Measurements from ENCODE around the gene RRBP1. TPM values are rescaled to one million over a fixed set of nuclear protein-coding genes. Genes with fewer than 3 reads are reported as not detected.

Gene RRBP1
- total RNA-seq, 1 donor: 122 TPM

GRCh38 chr20:17715075-17715474 is 33.0 kb upstream of the RRBP1 start:
- Histone ChIP-seq H3K4me3 (ENCODE audit: insufficient read depth, low read length) (no peak overlapping the region), H3K4me1 (ENCODE audit: insufficient read depth, low read length) (peaks cover 8% of the 10 kb centered on the region), H3K79me2 (ENCODE audit: insufficient read depth, low read length) (no peaks in the 10 kb centered on the region), H3K4me2 (ENCODE audit: insufficient read depth, low read length) (no peak overlapping the region), H3K27me3 (ENCODE audit: insufficient read depth, low read length) (peaks cover 2% of the 10 kb centered on the region), H3K9me3 (ENCODE audit: low read depth, low read length) (no peaks in the 10 kb centered on the region), H3K27ac (ENCODE audit: low read depth, low read length) (no peak overlapping the region), H4K20me1 (ENCODE audit: insufficient read depth, low read length) (no peaks in the 10 kb centered on the region), H2AFZ (ENCODE audit: low read length) (no peak overlapping the region), H3K36me3 (ENCODE audit: insufficient read depth, low read length) (no peaks in the 10 kb centered on the region)
- no peak for DNase-seq (ENCODE audit: insufficient read length, low spot score, missing footprints)
- TF ChIP-seq CTCF (IDR thresholded peaks at IDR 0.05; ENCODE audit: extremely low read depth, low read depth, low read length): no peak

- DNase-seq (ENCODE audit: insufficient read length, low spot score, missing footprints): no peak
- Histone ChIP-seq H3K79me2 (ENCODE audit: insufficient read depth, low read length) (no peaks in the 10 kb centered on the region), H3K4me2 (ENCODE audit: insufficient read depth, low read length) (no peak overlapping the region), H3K4me1 (ENCODE audit: insufficient read depth, low read length) (peaks cover 8% of the 10 kb centered on the region), H2AFZ (ENCODE audit: low read length) (no peak overlapping the region), H4K20me1 (ENCODE audit: insufficient read depth, low read length) (no peaks in the 10 kb centered on the region), H3K27me3 (ENCODE audit: insufficient read depth, low read length) (no peaks in the 10 kb centered on the region), H3K4me3 (ENCODE audit: insufficient read depth, low read length) (no peak overlapping the region), H3K9me3 (ENCODE audit: low read depth, low read length) (no peaks in the 10 kb centered on the region), H3K27ac (ENCODE audit: low read depth, low read length) (no peak overlapping the region), H3K36me3 (ENCODE audit: insufficient read depth, low read length) (no peaks in the 10 kb centered on the region)
- no peak for TF ChIP-seq CTCF (IDR thresholded peaks at IDR 0.05; ENCODE audit: extremely low read depth, low read depth, low read length)
Observed at GRCh38 chr20:17714597-17714996, 32.6 kb upstream of the RRBP1 start.

- Histone ChIP-seq H4K20me1 (ENCODE audit: insufficient read depth, low read length) (no peaks in the 10 kb centered on the region), H3K36me3 (ENCODE audit: insufficient read depth, low read length) (no peaks in the 10 kb centered on the region), H2AFZ (ENCODE audit: low read length) (no peak overlapping the region), H3K4me1 (ENCODE audit: insufficient read depth, low read length) (peaks cover 8% of the 10 kb centered on the region), H3K9me3 (ENCODE audit: low read depth, low read length) (no peaks in the 10 kb centered on the region), H3K27me3 (ENCODE audit: insufficient read depth, low read length) (no peaks in the 10 kb centered on the region), H3K4me2 (ENCODE audit: insufficient read depth, low read length) (no peak overlapping the region), H3K79me2 (ENCODE audit: insufficient read depth, low read length) (no peaks in the 10 kb centered on the region), H3K4me3 (ENCODE audit: insufficient read depth, low read length) (no peak overlapping the region), H3K27ac (ENCODE audit: low read depth, low read length) (no peak overlapping the region)
- TF ChIP-seq CTCF (IDR thresholded peaks at IDR 0.05; ENCODE audit: extremely low read depth, low read depth, low read length): no peak
- no peak for DNase-seq (ENCODE audit: insufficient read length, low spot score, missing footprints)
Observed at GRCh38 chr20:17712708-17713107, 30.7 kb upstream of the RRBP1 start.

- Histone ChIP-seq H4K20me1 (ENCODE audit: insufficient read depth, low read length) (no peaks in the 10 kb centered on the region), H3K27me3 (ENCODE audit: insufficient read depth, low read length) (no peaks in the 10 kb centered on the region), H3K4me1 (ENCODE audit: insufficient read depth, low read length) (peaks cover 8% of the 10 kb centered on the region), H3K4me3 (ENCODE audit: insufficient read depth, low read length) (no peak overlapping the region), H3K27ac (ENCODE audit: low read depth, low read length) (no peak overlapping the region), H2AFZ (ENCODE audit: low read length) (no peak overlapping the region), H3K79me2 (ENCODE audit: insufficient read depth, low read length) (no peaks in the 10 kb centered on the region), H3K9me3 (ENCODE audit: low read depth, low read length) (no peaks in the 10 kb centered on the region), H3K4me2 (ENCODE audit: insufficient read depth, low read length) (no peak overlapping the region), H3K36me3 (ENCODE audit: insufficient read depth, low read length) (no peaks in the 10 kb centered on the region)
- no peak for TF ChIP-seq CTCF (IDR thresholded peaks at IDR 0.05; ENCODE audit: extremely low read depth, low read depth, low read length)
- DNase-seq (ENCODE audit: insufficient read length, low spot score, missing footprints): no peak
Observed at GRCh38 chr20:17712201-17712600, 30.2 kb upstream of the RRBP1 start.
